ENCODE results near the gene TAB2.

The TAB2 gene

GRCh38 chr6:149446791-149447376 is 129.4 kb downstream of the TAB2 start:
- Histone ChIP-seq H3K9me2 (replicated peaks; ENCODE audit: control insufficient read depth, low read length) (no peaks in the 10 kb centered on the region), H3K79me2 (ENCODE audit: control insufficient read depth, low read length) (no peaks in the 10 kb centered on the region), H3K4me1 (ENCODE audit: control insufficient read depth, low read length) (no peaks in the 10 kb centered on the region), H3K27me3 (ENCODE audit: control insufficient read depth, low read length) (no peaks in the 10 kb centered on the region), H4K20me1 (ENCODE audit: control insufficient read depth, insufficient read depth, low read depth, low read length) (no peaks in the 10 kb centered on the region), H3K9me3 (ENCODE audit: control insufficient read depth, insufficient read depth, low read length) (no peaks in the 10 kb centered on the region), H3K4me3 (ENCODE audit: low read length) (no peak overlapping the region), H3F3A (ENCODE audit: control insufficient read depth, insufficient read depth) (no peaks in the 10 kb centered on the region; the same call in 1 of the 2 replicates), H3K4me2 (ENCODE audit: low read length) (no peak overlapping the region), H3K36me3 (ENCODE audit: control insufficient read depth, low read length) (peaks cover 16% of the 10 kb centered on the region), H3K27ac (ENCODE audit: low read depth, low read length) (no peak overlapping the region)
- TF ChIP-seq EZH2phosphoT487 (IDR thresholded peaks at IDR 0.05; ENCODE audit: borderline replicate concordance, low read length) (no peak), CTCF (IDR thresholded peaks at IDR 0.05; ENCODE audit: low read depth, low read length, poor library complexity, severe bottlenecking) (no peak)

- no peak overlapping the region for H3K4me3 ChIP-seq (ENCODE audit: low read length)
- no peaks in the 10 kb centered on the region for H3K9me2 ChIP-seq (replicated peaks; ENCODE audit: control insufficient read depth, low read length)
- H3K79me2 ChIP-seq (ENCODE audit: control insufficient read depth, low read length): no peaks in the 10 kb centered on the region
- no peaks in the 10 kb centered on the region for H3K4me1 ChIP-seq (ENCODE audit: control insufficient read depth, low read length)
- H3F3A ChIP-seq (ENCODE audit: control insufficient read depth, insufficient read depth): no peaks in the 10 kb centered on the region; the same call in 1 of the 2 replicates
- H3K27me3 ChIP-seq (ENCODE audit: control insufficient read depth, low read length): no peaks in the 10 kb centered on the region
- H3K4me2 ChIP-seq (ENCODE audit: low read length): no peak overlapping the region
- H3K27ac ChIP-seq (ENCODE audit: low read depth, low read length): no peak overlapping the region
- TF ChIP-seq EZH2phosphoT487 (IDR thresholded peaks at IDR 0.05; ENCODE audit: borderline replicate concordance, low read length) (no peak), CTCF (IDR thresholded peaks at IDR 0.05; ENCODE audit: low read depth, low read length, poor library complexity, severe bottlenecking) (no peak)
- H3K9me3 ChIP-seq (ENCODE audit: control insufficient read depth, insufficient read depth, low read length): no peaks in the 10 kb centered on the region
- peaks cover 27% of the 10 kb centered on the region for H3K36me3 ChIP-seq (ENCODE audit: control insufficient read depth, low read length)
- no peaks in the 10 kb centered on the region for H4K20me1 ChIP-seq (ENCODE audit: control insufficient read depth, insufficient read depth, low read depth, low read length)
Measured at GRCh38 chr6:149448821-149449453, 131.4 kb downstream of the TAB2 start.

- Histone ChIP-seq H3K27me3 (ENCODE audit: control insufficient read depth, low read length) (no peaks in the 10 kb centered on the region), H3K4me2 (ENCODE audit: low read length) (no peak overlapping the region), H3K9me3 (ENCODE audit: control insufficient read depth, insufficient read depth, low read length) (no peaks in the 10 kb centered on the region), H4K20me1 (ENCODE audit: control insufficient read depth, insufficient read depth, low read depth, low read length) (no peaks in the 10 kb centered on the region), H3K4me3 (ENCODE audit: low read length) (no peak overlapping the region), H3K4me1 (ENCODE audit: control insufficient read depth, low read length) (no peaks in the 10 kb centered on the region), H3F3A (ENCODE audit: control insufficient read depth, insufficient read depth) (no peaks in the 10 kb centered on the region; the same call in 1 of the 2 replicates), H3K9me2 (replicated peaks; ENCODE audit: control insufficient read depth, low read length) (no peaks in the 10 kb centered on the region), H3K27ac (ENCODE audit: low read depth, low read length) (no peak overlapping the region), H3K36me3 (ENCODE audit: control insufficient read depth, low read length) (peaks cover 33% of the 10 kb centered on the region), H3K79me2 (ENCODE audit: control insufficient read depth, low read length) (no peaks in the 10 kb centered on the region)
- TF ChIP-seq EZH2phosphoT487 (IDR thresholded peaks at IDR 0.05; ENCODE audit: borderline replicate concordance, low read length) (no peak), CTCF (IDR thresholded peaks at IDR 0.05; ENCODE audit: low read depth, low read length, poor library complexity, severe bottlenecking) (no peak)
Measured at GRCh38 chr6:149449831-149450678, 132.5 kb downstream of the TAB2 start.

All from DOHH2 (cell line).